Panc1 (cell line): Measurements from ENCODE around the gene OTOP2. TPM values are rescaled to one million over a fixed set of nuclear protein-coding genes. Genes with fewer than 3 reads are reported as not detected.

Experiments used
- ATAC-seq: fragments of 200-7000 bp; cut with Tn5 transposase; 2 replicates; pipeline ENCODE4 v1.9.1; 2020; ENCODE audit warnings: mild to moderate bottlenecking, moderate library complexity
- BruUV-seq: library from RNA; stranded (reverse); fragments of 400-500 nt; replicated peaks from 2 replicates; lab custom pipeline; 2021; lab: Mats Ljungman, UMichigan
- CTCF ChIA-PET: fragments of 300-600 bp; sonication (Branson Sonifier 250); formaldehyde crosslinking; loops from one replicate; lab custom pipeline; 2022; ENCODE audit warnings: antibody characterized with exemption; lab: Charles Lee
- POLR2A ChIA-PET: fragments of 300-600 bp; sonication (Branson Sonifier 250); formaldehyde crosslinking; loops from one replicate; lab custom pipeline; 2022; ENCODE audit warnings: antibody characterized with exemption; lab: Charles Lee
- DNase-seq: peaks from one replicate; pipeline ENCODE4 v3.0.0-alpha.2; 2010; ENCODE audit warnings: low read depth, low spot score
- H3K27ac ChIP-seq: 2 replicates; pipeline ENCODE4 v1.5.1; 2011; ENCODE audit warnings: mild to moderate bottlenecking, low read length, inconsistent platforms
- H3K27me3 ChIP-seq: fragments of 200-500 bp; sonication (Bioruptor generic); 2 replicates; pipeline ENCODE4 v1.6.0; 2014; ENCODE audit warnings: low read length, inconsistent platforms; ENCODE audit not compliant: control insufficient read depth, insufficient read depth
- H3K36me3 ChIP-seq: fragments of 200-500 bp; sonication (Bioruptor generic); 2 replicates; pipeline ENCODE4 v1.5.1; 2014; ENCODE audit warnings: inconsistent platforms, mild to moderate bottlenecking, low read length, moderate library complexity; ENCODE audit not compliant: control insufficient read depth, insufficient read depth
- H3K4me1 ChIP-seq: 2 replicates; pipeline ENCODE4 v1.5.1; 2011; ENCODE audit warnings: inconsistent platforms, mild to moderate bottlenecking, low read length, moderate library complexity; ENCODE audit not compliant: control insufficient read depth, insufficient read depth
- H3K4me3 ChIP-seq, 2 experiments: 2 replicates each; pipeline ENCODE4 v1.5.1; 2011 to 2012; ENCODE audit warnings: low read depth in 2 of 2, low read length in 2 of 2, mild to moderate bottlenecking in 2 of 2, inconsistent platforms in 1 of 2, moderate library complexity in 1 of 2
- H3K9me3 ChIP-seq: fragments of 200-500 bp; sonication (Bioruptor generic); 2 replicates; pipeline ENCODE4 v1.5.1; 2014; ENCODE audit warnings: low read depth, mild to moderate bottlenecking, inconsistent platforms, low read length, moderate library complexity; ENCODE audit not compliant: control insufficient read depth, insufficient read depth
- POLR2AphosphoS5 ChIP-seq: IDR thresholded peaks from 2 replicates; pipeline ENCODE4 v1.6.1; 2012; ENCODE audit warnings: mild to moderate bottlenecking, low read depth, low read length, moderate library complexity
- SIN3A ChIP-seq: IDR thresholded peaks from 2 replicates; pipeline ENCODE4 v1.6.1; 2012; ENCODE audit warnings: low read depth, mild to moderate bottlenecking, low read length, moderate library complexity, borderline replicate concordance; ENCODE audit not compliant: insufficient read depth
- TCF7L2 ChIP-seq: IDR thresholded peaks from 2 replicates; pipeline ENCODE4 v1.6.1; 2011; ENCODE audit warnings: mild to moderate bottlenecking, low read depth, low read length, inconsistent platforms
- in situ Hi-C: cut with HindIII; loops from 2 replicates; pipeline ENCODE4 v1.10.0; 2016; ENCODE audit warnings: low sequenced_read_pairs, low pct_unique_long_range_greater_than_20kb
- intact Hi-C: fragments of 100-400 bp; cut with micrococcal nuclease; formaldehyde crosslinking; loops from one replicate; pipeline ENCODE4 v1.10.0; 2022; ENCODE audit not compliant: unreplicated experiment
- total RNA-seq: library from RNA; stranded (reverse); gene quantifications from one replicate; pipeline ENCODE4 v1.2.1, GENCODE V29; 2021; ENCODE audit not compliant: unreplicated experiment
- TF ChIP-seq, protein P1 (sequence below): fragments of 450-650 bp; IDR thresholded peaks from 2 replicates; pipeline ENCODE4 v1.5.1; 2017; ENCODE audit warnings: mild to moderate bottlenecking
- TF ChIP-seq, protein P2 (sequence below), 2 experiments: IDR thresholded peaks; 2 replicates each; pipeline ENCODE4 v1.6.1; 2011 to 2012; ENCODE audit warnings: low read depth in 2 of 2, control low read depth in 1 of 2, low read length in 1 of 2, mild to moderate bottlenecking in 1 of 2, moderate library complexity in 1 of 2; ENCODE audit not compliant: insufficient read depth in 1 of 2

OTOP2 gene
- total RNA-seq, 1 experiment from 2014 or later = not detected

DNA sequence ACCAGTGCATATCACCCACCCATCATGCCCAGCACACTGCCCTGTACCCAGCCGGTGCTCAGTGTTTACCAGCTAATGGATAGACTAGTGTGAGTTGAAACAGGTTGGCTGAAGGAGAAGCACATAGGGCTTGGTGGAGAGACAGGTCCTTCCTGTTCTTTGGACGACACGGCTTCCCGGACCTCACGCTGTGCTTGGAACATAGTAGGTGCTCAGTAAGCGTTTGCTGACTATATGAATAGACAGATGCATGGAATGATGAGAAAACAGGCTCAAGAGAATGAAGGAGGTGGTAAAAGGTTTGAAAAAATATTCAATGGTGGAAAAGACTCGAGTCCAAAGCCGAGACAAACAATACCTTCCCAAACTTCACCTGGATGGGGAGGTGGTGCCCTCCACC is 23.9 kb upstream of the OTOP2 start:
- DNase-seq = no peak
- Histone ChIP-seq H3K36me3 (no peaks in the 10 kb centered on the region), H3K4me1 (no peaks in the 10 kb centered on the region), H3K4me3 (no peak overlapping the region), H3K27me3 (peaks cover under 1% of the 10 kb centered on the region; the same call in 1 of the 2 replicates), H3K27ac (no peak overlapping the region), H3K9me3 (no peaks in the 10 kb centered on the region)
- BruUV-seq = no TSS peak
- ATAC-seq = no peak
- in situ Hi-C loops = no loop called here
- intact Hi-C loops = no loop called here
- ChIA-PET CTCF (no interaction called here), POLR2A (no interaction called here)
- TF ChIP-seq, protein P1, sequence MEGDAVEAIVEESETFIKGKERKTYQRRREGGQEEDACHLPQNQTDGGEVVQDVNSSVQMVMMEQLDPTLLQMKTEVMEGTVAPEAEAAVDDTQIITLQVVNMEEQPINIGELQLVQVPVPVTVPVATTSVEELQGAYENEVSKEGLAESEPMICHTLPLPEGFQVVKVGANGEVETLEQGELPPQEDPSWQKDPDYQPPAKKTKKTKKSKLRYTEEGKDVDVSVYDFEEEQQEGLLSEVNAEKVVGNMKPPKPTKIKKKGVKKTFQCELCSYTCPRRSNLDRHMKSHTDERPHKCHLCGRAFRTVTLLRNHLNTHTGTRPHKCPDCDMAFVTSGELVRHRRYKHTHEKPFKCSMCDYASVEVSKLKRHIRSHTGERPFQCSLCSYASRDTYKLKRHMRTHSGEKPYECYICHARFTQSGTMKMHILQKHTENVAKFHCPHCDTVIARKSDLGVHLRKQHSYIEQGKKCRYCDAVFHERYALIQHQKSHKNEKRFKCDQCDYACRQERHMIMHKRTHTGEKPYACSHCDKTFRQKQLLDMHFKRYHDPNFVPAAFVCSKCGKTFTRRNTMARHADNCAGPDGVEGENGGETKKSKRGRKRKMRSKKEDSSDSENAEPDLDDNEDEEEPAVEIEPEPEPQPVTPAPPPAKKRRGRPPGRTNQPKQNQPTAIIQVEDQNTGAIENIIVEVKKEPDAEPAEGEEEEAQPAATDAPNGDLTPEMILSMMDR = no peak

DNA sequence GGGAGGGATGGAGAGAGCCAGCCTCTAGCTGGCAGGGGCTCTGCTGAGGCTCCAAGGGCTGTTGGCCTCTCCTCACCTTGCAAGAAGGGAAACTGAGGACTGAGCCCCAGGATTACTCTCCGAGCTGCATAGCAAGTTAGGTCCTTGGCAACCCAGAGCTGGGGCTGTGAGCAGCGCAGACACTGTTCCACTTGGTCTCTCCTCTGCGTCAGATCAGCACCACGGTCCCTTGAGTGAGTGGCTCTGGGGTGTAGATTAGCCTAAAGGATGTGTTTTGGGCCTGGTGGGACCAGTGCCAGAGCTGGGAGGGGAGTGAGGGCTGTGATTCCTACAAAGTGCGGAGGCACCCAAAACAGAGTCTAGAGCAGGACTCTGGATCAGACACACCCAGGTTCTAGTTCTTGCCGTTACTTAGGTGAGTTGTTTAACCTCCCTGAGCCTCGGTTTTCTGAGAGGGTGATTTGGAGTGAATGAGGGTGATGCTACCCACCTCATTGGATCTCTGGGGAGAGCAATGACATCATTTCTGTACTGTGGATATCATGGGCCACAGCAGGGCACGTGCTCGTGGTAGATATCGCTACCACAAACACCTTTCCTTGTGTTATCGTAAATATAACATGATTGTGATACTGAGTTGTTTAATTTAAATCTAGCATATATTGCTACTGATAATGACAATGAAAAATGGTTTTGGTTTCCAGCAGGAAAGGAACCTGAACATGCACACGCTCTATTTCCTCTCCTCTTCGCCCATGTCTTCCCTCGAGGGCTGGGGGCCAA is 22.5 kb upstream of the OTOP2 start:
- H3K27ac ChIP-seq = no peak overlapping the region
- H3K27me3 ChIP-seq = no peaks in the 10 kb centered on the region
- intact Hi-C loops (no loop called here), in situ Hi-C loops (no loop called here)
- ChIA-PET CTCF (interaction anchor here (0.6 kb wide), 1 partner anchor 36 kb away, joined by 5 read pairs; no protein-coding TSS in a partner anchor), POLR2A (interaction anchor here (0.6 kb wide), 2 partner anchors 32 to 119 kb away, joined by 3 to 9 read pairs; no protein-coding TSS in a partner anchor)
- H3K4me3 ChIP-seq = no peak overlapping the region
- DNase-seq (no peak), ATAC-seq (peak; percentile 39; the same call in 1 of the 2 replicates)
- no TSS peak for BruUV-seq
- no peaks in the 10 kb centered on the region for H3K36me3 ChIP-seq
- no peaks in the 10 kb centered on the region for H3K4me1 ChIP-seq
- H3K9me3 ChIP-seq = no peaks in the 10 kb centered on the region
- TF ChIP-seq POLR2AphosphoS5 (no peak), TCF7L2 (no peak), SIN3A (no peak)
- TF ChIP-seq, protein P2, sequence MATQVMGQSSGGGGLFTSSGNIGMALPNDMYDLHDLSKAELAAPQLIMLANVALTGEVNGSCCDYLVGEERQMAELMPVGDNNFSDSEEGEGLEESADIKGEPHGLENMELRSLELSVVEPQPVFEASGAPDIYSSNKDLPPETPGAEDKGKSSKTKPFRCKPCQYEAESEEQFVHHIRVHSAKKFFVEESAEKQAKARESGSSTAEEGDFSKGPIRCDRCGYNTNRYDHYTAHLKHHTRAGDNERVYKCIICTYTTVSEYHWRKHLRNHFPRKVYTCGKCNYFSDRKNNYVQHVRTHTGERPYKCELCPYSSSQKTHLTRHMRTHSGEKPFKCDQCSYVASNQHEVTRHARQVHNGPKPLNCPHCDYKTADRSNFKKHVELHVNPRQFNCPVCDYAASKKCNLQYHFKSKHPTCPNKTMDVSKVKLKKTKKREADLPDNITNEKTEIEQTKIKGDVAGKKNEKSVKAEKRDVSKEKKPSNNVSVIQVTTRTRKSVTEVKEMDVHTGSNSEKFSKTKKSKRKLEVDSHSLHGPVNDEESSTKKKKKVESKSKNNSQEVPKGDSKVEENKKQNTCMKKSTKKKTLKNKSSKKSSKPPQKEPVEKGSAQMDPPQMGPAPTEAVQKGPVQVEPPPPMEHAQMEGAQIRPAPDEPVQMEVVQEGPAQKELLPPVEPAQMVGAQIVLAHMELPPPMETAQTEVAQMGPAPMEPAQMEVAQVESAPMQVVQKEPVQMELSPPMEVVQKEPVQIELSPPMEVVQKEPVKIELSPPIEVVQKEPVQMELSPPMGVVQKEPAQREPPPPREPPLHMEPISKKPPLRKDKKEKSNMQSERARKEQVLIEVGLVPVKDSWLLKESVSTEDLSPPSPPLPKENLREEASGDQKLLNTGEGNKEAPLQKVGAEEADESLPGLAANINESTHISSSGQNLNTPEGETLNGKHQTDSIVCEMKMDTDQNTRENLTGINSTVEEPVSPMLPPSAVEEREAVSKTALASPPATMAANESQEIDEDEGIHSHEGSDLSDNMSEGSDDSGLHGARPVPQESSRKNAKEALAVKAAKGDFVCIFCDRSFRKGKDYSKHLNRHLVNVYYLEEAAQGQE (IDR thresholded peaks at IDR 0.05; ENCODE audit: insufficient read depth in 1 of 2, low read depth in 2 of 2, low read length in 1 of 2) = no peak
- TF ChIP-seq, protein P1 = no peak
